GM12801 (cell line): ENCODE results near the gene ARHGAP6.

Experiments
- TF ChIP-seq, protein P1 (sequence below): IDR thresholded peaks from one replicate; pipeline ENCODE4 v1.5.1; 2011; ENCODE audit warnings: control low read depth; ENCODE audit not compliant: insufficient read length; ENCODE audit errors: extremely low read depth

Gene ARHGAP6

DNA sequence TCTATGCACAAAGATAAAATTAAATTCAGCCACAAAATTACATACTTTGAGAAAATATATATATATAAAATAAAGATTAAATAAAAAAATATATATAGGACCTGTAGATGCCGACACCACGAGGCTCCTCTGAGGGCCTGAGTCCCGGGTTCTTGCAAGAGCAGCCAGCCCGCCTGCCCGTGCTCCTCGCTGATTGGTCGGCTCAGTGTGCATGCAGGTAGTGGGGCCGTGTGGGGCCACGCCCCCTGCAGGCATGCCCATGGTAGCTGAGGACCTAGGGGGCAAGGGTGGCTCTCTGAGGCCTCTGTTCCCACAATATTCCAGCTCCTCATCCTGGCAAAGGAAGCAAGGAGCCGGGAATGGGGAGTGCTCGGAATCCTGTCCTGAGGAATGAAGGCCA, 453.0 kb downstream of the ARHGAP6 start:
- TF ChIP-seq, protein P1, sequence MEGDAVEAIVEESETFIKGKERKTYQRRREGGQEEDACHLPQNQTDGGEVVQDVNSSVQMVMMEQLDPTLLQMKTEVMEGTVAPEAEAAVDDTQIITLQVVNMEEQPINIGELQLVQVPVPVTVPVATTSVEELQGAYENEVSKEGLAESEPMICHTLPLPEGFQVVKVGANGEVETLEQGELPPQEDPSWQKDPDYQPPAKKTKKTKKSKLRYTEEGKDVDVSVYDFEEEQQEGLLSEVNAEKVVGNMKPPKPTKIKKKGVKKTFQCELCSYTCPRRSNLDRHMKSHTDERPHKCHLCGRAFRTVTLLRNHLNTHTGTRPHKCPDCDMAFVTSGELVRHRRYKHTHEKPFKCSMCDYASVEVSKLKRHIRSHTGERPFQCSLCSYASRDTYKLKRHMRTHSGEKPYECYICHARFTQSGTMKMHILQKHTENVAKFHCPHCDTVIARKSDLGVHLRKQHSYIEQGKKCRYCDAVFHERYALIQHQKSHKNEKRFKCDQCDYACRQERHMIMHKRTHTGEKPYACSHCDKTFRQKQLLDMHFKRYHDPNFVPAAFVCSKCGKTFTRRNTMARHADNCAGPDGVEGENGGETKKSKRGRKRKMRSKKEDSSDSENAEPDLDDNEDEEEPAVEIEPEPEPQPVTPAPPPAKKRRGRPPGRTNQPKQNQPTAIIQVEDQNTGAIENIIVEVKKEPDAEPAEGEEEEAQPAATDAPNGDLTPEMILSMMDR = no peak

DNA sequence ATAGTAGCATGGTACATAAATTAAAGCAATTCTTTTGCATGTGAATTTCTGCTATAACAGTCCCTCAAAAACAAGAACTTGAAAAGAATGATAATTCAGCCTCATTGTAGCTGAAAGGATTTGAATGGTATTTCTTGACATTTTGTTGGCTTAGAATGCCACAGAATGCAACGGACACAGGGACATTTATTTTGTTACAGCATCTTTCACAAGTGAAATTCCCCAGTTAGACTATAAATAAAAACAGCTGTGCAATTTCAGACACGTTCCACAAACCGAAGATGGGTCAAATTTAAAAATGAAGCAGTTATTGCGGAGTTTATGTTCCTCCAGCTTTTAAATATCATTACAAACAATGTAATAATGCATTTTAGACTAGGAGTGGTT, 455.3 kb downstream of the ARHGAP6 start:
- TF ChIP-seq, protein P1 = no peak

DNA sequence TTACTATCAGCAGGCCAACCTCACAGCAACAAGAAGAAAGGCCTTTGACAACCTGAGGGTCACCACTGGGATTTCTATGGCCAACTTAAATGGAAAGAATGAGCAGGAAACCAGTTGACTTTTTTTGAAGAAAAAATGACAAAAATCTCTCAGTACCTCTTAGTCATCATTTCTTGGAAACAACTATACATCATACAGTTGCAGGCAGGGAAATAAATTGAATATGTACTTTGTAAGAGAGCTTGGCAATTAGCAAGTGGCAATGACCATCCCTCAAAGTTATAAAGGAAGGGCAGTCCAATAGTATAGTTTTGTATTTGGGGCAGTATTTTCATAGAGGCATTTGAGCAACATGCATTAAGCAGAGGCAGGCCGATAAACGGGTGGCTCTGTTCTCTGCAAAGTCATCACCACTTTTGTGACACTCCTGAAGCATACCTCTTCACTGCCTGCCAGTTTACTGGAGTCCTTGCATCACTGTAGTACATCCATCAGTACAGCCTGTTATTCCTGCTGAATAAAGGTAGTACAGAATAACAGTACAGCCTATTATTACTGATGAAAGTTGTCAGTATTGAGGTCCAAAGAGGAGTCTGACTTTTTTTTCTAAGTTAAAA, 455.8 kb downstream of the ARHGAP6 start:
- TF ChIP-seq, protein P1 = no peak

DNA sequence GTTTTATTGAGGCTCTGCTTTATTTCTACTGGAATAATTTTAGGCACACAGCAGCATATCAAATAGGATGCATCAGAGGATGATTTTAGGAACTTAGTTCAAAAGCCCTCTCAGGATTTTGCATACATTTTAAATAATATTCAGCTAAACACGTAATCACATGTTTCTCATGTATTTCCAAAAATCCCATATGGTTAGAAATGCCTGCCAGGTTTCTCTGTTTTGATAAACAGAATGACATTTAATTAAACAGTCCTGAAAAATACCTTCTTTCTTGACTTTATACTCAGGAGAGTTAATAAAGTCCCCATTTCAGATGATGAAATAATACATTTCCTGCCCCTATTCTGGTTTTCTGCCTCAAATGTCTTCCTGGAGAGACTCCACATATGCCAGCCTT, 459.0 kb downstream of the ARHGAP6 start:
- TF ChIP-seq, protein P1 = no peak

DNA sequence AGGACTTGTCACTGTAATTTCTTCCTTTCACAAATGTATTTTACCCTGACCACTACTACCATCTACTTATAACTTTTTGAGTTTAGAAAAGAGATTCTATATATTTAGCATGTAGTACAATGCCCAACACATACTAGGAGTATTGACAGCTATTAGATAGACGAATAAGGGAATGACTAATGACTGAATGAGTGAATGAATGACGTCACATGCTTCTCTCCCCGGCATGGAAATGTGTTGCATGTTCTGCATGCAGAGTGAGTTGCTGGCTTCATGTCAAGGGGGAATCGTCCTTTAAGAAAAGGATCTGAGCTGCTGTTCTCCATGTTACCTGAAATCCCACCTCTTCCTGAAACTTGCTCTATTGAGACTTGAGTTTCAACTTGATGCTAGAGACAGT, 459.9 kb downstream of the ARHGAP6 start:
- TF ChIP-seq, protein P1 = no peak

DNA sequence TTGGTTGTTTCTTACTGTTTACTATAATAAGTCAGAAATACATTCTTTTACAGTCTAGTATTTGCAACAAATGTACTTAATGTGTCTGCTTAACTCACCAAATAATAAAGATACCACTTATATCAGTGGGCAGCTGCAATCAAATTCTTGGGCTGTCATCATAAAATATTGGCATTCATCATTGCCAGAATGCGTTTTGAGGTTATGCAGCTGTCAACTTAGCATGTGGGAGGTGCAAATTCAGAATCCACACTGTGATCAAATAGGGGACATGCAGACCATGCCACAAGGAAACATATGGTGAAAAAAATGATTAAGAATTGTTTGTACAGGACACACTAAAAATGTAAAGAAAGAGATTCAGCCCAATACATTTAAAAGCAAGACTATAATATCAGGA, 468.0 kb downstream of the ARHGAP6 start:
- TF ChIP-seq, protein P1 = no peak

DNA sequence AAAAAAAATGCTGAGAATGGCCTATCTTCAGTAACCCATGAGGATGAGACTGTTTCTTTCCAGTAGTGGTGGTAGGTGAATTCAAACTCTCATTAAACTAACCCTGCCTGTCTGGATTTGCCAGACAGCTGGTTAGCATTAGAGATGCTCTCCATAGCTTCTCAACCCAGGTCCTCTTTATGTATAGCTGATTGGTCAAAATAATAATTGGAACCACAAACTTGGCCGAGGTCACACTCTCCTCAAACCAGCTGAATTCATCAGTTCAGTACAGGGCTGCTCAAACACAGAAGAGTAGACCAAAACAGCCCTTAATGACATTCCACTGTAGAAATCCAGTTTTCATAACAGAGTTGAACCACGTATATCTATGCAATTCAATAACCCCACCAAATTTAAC, 469.2 kb downstream of the ARHGAP6 start:
- TF ChIP-seq, protein P1 = no peak

DNA sequence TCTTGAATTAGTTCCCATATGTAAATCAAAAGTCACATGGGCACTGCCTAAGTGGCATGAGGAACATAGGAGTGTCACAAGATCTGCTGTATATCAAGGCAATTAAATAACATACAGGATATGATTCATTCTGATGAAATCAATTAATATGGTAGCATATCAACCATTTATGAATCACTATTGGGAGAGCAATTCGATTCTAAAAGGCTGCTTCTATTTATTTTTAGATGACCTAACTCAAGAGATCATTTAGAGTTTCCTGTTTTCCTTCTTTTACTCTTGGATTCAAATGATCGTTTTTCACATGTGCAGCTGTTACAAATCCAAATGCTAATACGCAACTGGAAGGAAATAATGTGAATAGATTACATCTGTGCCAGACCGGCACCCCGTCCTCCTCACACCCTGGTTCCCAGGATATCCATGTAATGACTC, 472.7 kb downstream of the ARHGAP6 start:
- TF ChIP-seq, protein P1 = no peak
